Epithelial cell of proximal tubule (primary cell): ENCODE data around the gene GLIPR1L2. TPM values are rescaled to one million over a fixed set of nuclear protein-coding genes. Genes with fewer than 3 reads are reported as not detected.
"Not testable (repeated sequence)": the region's sequence is repeated elsewhere in the genome, so short reads cannot be mapped to it uniquely, and the experiment has no call there.

ENCODE experiments used
- DNase-seq: peaks from one replicate; pipeline ENCODE4 v3.0.0-alpha.2; 2011; ENCODE audit warnings: low read depth
- H3K4me3 ChIP-seq: 2 replicates; pipeline ENCODE4 v1.5.1; 2011; ENCODE audit warnings: low read depth, mild to moderate bottlenecking, low read length
- total RNA-seq: library from RNA; depleted of rRNA; stranded (reverse); fragments of >200 nt; gene quantifications from 2 replicates; pipeline ENCODE4 v1.2.3, GENCODE V29; 2015
- TF ChIP-seq, protein P1 (sequence below): conservative IDR thresholded peaks from 2 replicates; pipeline ENCODE4 v1.5.1; 2012; ENCODE audit warnings: low read depth, mild to moderate bottlenecking, low read length

GLIPR1L2 gene
- total RNA-seq, 1 donor from 2014 or later = 0.12 TPM

GRCh38 chr12:75443709-75444108 is 52.8 kb downstream of the GLIPR1L2 start:
- TF ChIP-seq, protein P1, sequence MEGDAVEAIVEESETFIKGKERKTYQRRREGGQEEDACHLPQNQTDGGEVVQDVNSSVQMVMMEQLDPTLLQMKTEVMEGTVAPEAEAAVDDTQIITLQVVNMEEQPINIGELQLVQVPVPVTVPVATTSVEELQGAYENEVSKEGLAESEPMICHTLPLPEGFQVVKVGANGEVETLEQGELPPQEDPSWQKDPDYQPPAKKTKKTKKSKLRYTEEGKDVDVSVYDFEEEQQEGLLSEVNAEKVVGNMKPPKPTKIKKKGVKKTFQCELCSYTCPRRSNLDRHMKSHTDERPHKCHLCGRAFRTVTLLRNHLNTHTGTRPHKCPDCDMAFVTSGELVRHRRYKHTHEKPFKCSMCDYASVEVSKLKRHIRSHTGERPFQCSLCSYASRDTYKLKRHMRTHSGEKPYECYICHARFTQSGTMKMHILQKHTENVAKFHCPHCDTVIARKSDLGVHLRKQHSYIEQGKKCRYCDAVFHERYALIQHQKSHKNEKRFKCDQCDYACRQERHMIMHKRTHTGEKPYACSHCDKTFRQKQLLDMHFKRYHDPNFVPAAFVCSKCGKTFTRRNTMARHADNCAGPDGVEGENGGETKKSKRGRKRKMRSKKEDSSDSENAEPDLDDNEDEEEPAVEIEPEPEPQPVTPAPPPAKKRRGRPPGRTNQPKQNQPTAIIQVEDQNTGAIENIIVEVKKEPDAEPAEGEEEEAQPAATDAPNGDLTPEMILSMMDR = no peak
- no peak for DNase-seq
- H3K4me3 ChIP-seq = no peak overlapping the region

- H3K4me3 ChIP-seq = no peak overlapping the region
- DNase-seq = no peak
- TF ChIP-seq, protein P1 = no peak
Measured at GRCh38 chr12:75444429-75445136, 53.7 kb downstream of the GLIPR1L2 start.

GRCh38 chr12:75445137-75445507 is 54.2 kb downstream of the GLIPR1L2 start:
- not testable (repeated sequence) for H3K4me3 ChIP-seq, DNase-seq

- no peak for DNase-seq
- TF ChIP-seq, protein P1 = no peak
- no peak overlapping the region for H3K4me3 ChIP-seq
Measured at GRCh38 chr12:75446857-75447256, 56.0 kb downstream of the GLIPR1L2 start.

DNA sequence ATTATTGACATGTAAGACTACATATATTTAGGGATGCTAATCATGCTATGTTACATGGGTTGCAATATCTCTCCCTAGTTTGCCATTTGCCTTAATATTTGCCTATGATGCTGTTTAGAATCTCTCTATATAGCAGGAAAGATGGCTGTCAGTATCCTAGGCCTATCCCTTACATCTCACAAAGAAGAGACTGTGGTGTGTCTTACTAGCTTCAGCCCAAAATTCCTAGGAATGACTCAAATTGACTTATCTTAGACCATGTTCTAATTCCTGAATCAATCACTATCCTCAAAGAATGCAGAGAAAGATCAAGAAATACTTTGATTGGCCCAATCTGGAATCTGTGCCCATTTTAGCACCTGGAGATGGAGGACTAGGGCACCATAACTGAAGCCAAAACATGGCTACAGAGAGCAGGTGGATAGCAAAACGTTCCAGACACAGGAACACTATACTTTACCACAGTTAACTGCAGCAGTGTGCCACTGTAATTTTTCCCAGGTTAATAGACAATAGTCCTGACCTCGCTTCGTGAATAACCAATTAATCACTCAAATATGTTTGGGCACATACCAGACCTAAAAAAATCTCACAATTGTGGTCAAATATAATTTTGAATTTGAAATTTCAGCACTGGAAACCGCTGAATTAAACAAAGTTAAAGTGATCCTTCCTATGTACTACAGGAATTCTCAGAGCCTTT is 57.0 kb downstream of the GLIPR1L2 start:
- DNase-seq = no peak
- no peak overlapping the region for H3K4me3 ChIP-seq
- TF ChIP-seq, protein P1 = no peak

GRCh38 chr12:75452675-75453330 is 61.9 kb downstream of the GLIPR1L2 start:
- no peak overlapping the region for H3K4me3 ChIP-seq
- TF ChIP-seq, protein P1 = no peak
- no peak for DNase-seq

- DNase-seq = no peak
- TF ChIP-seq, protein P1 = no peak
- no peak overlapping the region for H3K4me3 ChIP-seq
Measured at GRCh38 chr12:75455839-75456238, 65.0 kb downstream of the GLIPR1L2 start.
